ENCODE results near the gene ASPDH.

DNA sequence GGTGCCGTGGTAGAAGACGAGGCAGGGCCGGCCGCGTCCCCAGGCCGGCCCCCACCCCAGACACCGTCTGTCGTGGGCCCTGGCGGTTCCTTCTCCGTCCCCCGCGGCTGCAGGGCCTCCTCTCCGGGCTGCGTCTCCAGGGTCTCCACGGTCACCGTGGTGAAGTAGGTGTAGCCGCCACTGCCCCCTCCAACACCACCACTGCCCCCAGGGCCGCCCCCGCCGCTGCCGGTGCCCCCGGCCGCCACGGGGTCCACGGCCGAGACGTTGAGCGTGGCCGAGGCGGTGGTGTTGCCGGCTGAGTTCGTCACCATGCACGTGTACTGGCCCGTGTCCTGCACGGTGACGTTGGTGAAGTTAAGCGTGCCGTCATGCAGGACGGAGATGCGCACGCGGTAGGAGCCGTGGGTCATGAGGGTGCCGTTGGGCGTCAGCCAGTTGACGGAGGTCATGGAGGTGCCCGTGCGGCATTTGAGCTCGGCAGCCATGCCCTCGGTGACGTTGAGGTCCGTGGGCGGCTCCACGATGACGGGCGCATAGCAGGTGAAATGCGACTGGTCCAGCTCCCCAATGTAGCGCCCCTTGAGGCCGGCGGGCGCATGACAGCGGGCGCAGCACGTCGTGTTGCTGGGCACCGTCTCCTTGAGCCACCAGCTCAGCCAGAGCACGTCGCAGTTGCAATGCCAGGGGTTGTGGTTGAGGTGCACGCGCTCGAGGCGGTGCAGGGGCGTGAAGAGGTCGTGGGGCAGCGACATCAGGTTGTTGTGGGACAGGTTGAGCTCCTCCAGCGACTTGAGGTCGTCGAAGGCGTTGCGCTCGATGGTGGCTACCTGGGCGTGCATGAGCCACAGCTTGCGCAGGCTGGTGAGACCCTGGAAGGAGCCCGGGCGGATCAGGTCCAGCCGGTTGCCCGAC lies 4.6 kb upstream of the ASPDH start:
- TF ChIP-seq EP300 (IDR thresholded peaks at IDR 0.05) (no peak), PHF8 (IDR thresholded peaks at IDR 0.05; ENCODE audit: borderline replicate concordance, low read depth) (no peak)
- TF ChIP-seq, protein P1, sequence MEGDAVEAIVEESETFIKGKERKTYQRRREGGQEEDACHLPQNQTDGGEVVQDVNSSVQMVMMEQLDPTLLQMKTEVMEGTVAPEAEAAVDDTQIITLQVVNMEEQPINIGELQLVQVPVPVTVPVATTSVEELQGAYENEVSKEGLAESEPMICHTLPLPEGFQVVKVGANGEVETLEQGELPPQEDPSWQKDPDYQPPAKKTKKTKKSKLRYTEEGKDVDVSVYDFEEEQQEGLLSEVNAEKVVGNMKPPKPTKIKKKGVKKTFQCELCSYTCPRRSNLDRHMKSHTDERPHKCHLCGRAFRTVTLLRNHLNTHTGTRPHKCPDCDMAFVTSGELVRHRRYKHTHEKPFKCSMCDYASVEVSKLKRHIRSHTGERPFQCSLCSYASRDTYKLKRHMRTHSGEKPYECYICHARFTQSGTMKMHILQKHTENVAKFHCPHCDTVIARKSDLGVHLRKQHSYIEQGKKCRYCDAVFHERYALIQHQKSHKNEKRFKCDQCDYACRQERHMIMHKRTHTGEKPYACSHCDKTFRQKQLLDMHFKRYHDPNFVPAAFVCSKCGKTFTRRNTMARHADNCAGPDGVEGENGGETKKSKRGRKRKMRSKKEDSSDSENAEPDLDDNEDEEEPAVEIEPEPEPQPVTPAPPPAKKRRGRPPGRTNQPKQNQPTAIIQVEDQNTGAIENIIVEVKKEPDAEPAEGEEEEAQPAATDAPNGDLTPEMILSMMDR (IDR thresholded peaks at IDR 0.05) = no peak

Measured in A549 (cell line).